SK-N-SH (cell line): ENCODE results near the gene AFAP1. TPM values are rescaled to one million over a fixed set of nuclear protein-coding genes. Genes with fewer than 3 reads are reported as not detected.

Experiments
- CTCF ChIA-PET: fragments of 300-600, 350-600 bp; formaldehyde crosslinking; extraction: SDS; loops from one replicate; lab custom pipeline; 2021; lab: Yijun Ruan, JAX
- POLR2A ChIA-PET: fragments of 350-600 bp; sonication (Branson Sonifier 250); formaldehyde crosslinking; extraction: SDS; loops from one replicate; lab custom pipeline; 2020; ENCODE audit warnings: antibody characterized with exemption, inconsistent platforms; lab: Yijun Ruan, JAX
- DNase-seq: peaks from one replicate; pipeline ENCODE4 v3.0.0; 2012
- H2AFZ ChIP-seq: fragments of 200-600 bp; sonication (generic); 2 replicates; pipeline ENCODE4 v1.8.1; 2016; ENCODE audit warnings: antibody characterized with exemption, mild to moderate bottlenecking, low read depth
- H3F3A ChIP-seq: fragments of 200-600 bp; sonication (generic); replicated peaks from 2 replicates; pipeline ENCODE3; 2016; ENCODE audit warnings: antibody characterized with exemption, mild to moderate bottlenecking; ENCODE audit not compliant: insufficient read depth
- H3K27ac ChIP-seq, 2 experiments: fragments of 200-500 bp in 1 of 2; fragments of 200-600 bp in 1 of 2; sonication (Bioruptor generic) in 1 of 2; sonication (generic), shearing (Covaris generic) in 1 of 2; 2 replicates each; pipeline versions ENCODE4 v1.5.1 to v1.6.1; 2014 to 2016; ENCODE audit warnings: low read depth in 2 of 2, inconsistent platforms in 1 of 2, low read length in 1 of 2, mild to moderate bottlenecking in 1 of 2, mixed read lengths in 1 of 2
- H3K27me3 ChIP-seq: fragments of 200-600 bp; sonication (generic), shearing (Covaris generic); 2 replicates; pipeline ENCODE4 v1.6.1; 2016; ENCODE audit warnings: mixed run types; ENCODE audit not compliant: insufficient read depth
- H3K36me3 ChIP-seq, 2 experiments: fragments of 200-500 bp in 1 of 2; fragments of 200-600 bp in 1 of 2; sonication (Bioruptor generic) in 1 of 2; sonication (generic) in 1 of 2; replicated peaks in 1 of 2; 2 replicates each; pipeline versions ENCODE3 to v1.5.1; 2014 to 2016; ENCODE audit warnings: low read length in 1 of 2, mild to moderate bottlenecking in 1 of 2; ENCODE audit not compliant: insufficient read depth in 2 of 2, control insufficient read depth in 1 of 2
- H3K4me1 ChIP-seq, 2 experiments: fragments of 200-500 bp in 1 of 2; fragments of 200-600 bp in 1 of 2; sonication (Bioruptor generic) in 1 of 2; sonication (generic), shearing (Covaris generic) in 1 of 2; 2 replicates each; pipeline versions ENCODE4 v1.5.1 to v1.6.1; 2014 to 2016; ENCODE audit warnings: low read depth in 1 of 2, low read length in 1 of 2, mixed run types in 1 of 2; ENCODE audit not compliant: insufficient read depth in 2 of 2, control insufficient read depth in 1 of 2
- H3K4me2 ChIP-seq: fragments of 200-600 bp; sonication (generic), shearing (Covaris generic); 2 replicates; pipeline ENCODE4 v1.6.1; 2017; ENCODE audit warnings: mixed run types
- H3K4me3 ChIP-seq, 2 experiments: fragments of 200-500 bp in 1 of 2; fragments of 200-600 bp in 1 of 2; sonication (Bioruptor generic) in 1 of 2; sonication (generic), shearing (Covaris generic) in 1 of 2; 2 replicates each; pipeline versions ENCODE4 v1.5.1 to v1.8.1; 2014 to 2016; ENCODE audit warnings: low read depth in 2 of 2, inconsistent platforms in 1 of 2, low read length in 1 of 2, mild to moderate bottlenecking in 1 of 2, mixed read lengths in 1 of 2, moderate library complexity in 1 of 2
- H3K79me2 ChIP-seq: fragments of 200-600 bp; sonication (generic); 2 replicates; pipeline ENCODE4 v1.8.1; 2017; ENCODE audit warnings: mild to moderate bottlenecking; ENCODE audit not compliant: insufficient read depth
- H3K9ac ChIP-seq: fragments of 200-600 bp; sonication (generic); 2 replicates; pipeline ENCODE4 v1.6.1; 2017; ENCODE audit warnings: mixed run types
- H3K9me2 ChIP-seq: fragments of 200-600 bp; sonication (generic); 2 replicates; pipeline ENCODE4 v1.6.1; 2017; ENCODE audit warnings: mixed run types
- H3K9me3 ChIP-seq: fragments of 200-600 bp; sonication (generic); 2 replicates; pipeline ENCODE4 v1.6.1; 2017; ENCODE audit warnings: mixed run types, mild to moderate bottlenecking, moderate library complexity
- H4K20me1 ChIP-seq: fragments of 200-600 bp; sonication (generic); 2 replicates; pipeline ENCODE4 v1.6.1; 2017; ENCODE audit warnings: mild to moderate bottlenecking, mixed run types; ENCODE audit not compliant: insufficient read depth
- CHD2 ChIP-seq: fragments of 150-350 bp; IDR thresholded peaks from 2 replicates; pipeline ENCODE4 v1.6.1; 2018; ENCODE audit warnings: low read length; ENCODE audit not compliant: partially characterized antibody
- ELF1 ChIP-seq: IDR thresholded peaks from 2 replicates; pipeline ENCODE4 v1.4.0; 2012
- EZH2phosphoT487 ChIP-seq: fragments of 200-600 bp; sonication (generic); IDR thresholded peaks from 2 replicates; pipeline ENCODE4 v1.6.1; 2017; ENCODE audit warnings: low read depth, mixed run types, mild to moderate bottlenecking, antibody characterized with exemption, moderate library complexity, borderline replicate concordance
- GABPA ChIP-seq: IDR thresholded peaks from 2 replicates; pipeline ENCODE4 v1.4.0; 2012; ENCODE audit warnings: low read depth, mild to moderate bottlenecking
- JUND ChIP-seq: IDR thresholded peaks from 2 replicates; pipeline ENCODE4 v1.4.0; 2012
- MEF2A ChIP-seq: IDR thresholded peaks from 2 replicates; pipeline ENCODE4 v1.4.0; 2012; ENCODE audit warnings: low read depth, borderline replicate concordance
- MXI1 ChIP-seq: IDR thresholded peaks from 2 replicates; pipeline ENCODE4 v1.6.1; 2012; ENCODE audit warnings: mild to moderate bottlenecking, low read depth, low read length, improper control_type of control experiment
- NRF1 ChIP-seq: IDR thresholded peaks from 2 replicates; pipeline ENCODE4 v1.6.1; 2012; ENCODE audit warnings: low read depth, mild to moderate bottlenecking, low read length
- POLR2AphosphoS5 ChIP-seq: IDR thresholded peaks from 2 replicates; pipeline ENCODE4 v1.6.1; 2012; ENCODE audit warnings: low read depth, low read length
- RFX5 ChIP-seq: IDR thresholded peaks from 2 replicates; pipeline ENCODE4 v1.6.1; 2012; ENCODE audit warnings: mild to moderate bottlenecking, improper control_type of control experiment, low read length
- RXRA ChIP-seq: IDR thresholded peaks from 2 replicates; pipeline ENCODE4 v1.4.0; 2012; ENCODE audit warnings: low read depth, mild to moderate bottlenecking, borderline replicate concordance
- YY1 ChIP-seq: IDR thresholded peaks from 2 replicates; pipeline ENCODE4 v1.4.0; 2012; ENCODE audit warnings: low read depth, mild to moderate bottlenecking
- WGBS: methylation state at CpG from one replicate; pipeline ENCODE4 v1.1.6; 2017; ENCODE audit warnings: low lambda C conversion rate; 5-methylcytosine and 5-hydroxymethylcytosine counted together
- polyA plus RNA-seq, 3 experiments: library from polyadenylated mRNA; depleted of rRNA; stranded (reverse); fragments of >200 nt; gene quantifications; 2 replicates each; pipeline ENCODE4 v1.2.3, GENCODE V29; 2012
- TF ChIP-seq, protein P1 (sequence below): fragments of 150-350 bp; IDR thresholded peaks from 2 replicates; pipeline ENCODE4 v1.6.1; 2017; ENCODE audit warnings: antibody characterized with exemption, low read length, low read depth, borderline replicate concordance
- TF ChIP-seq, protein P2 (sequence below): IDR thresholded peaks from 2 replicates; pipeline ENCODE4; 2012
- TF ChIP-seq, protein P3 (sequence below): IDR thresholded peaks from 2 replicates; pipeline ENCODE4 v1.6.1; 2012; ENCODE audit warnings: mild to moderate bottlenecking, low read depth, low read length, moderate library complexity

The AFAP1 gene
- polyA plus RNA-seq, 1 of the 3 experiments (the other 2 are of a cell fraction) = 67.9 TPM

DNA sequence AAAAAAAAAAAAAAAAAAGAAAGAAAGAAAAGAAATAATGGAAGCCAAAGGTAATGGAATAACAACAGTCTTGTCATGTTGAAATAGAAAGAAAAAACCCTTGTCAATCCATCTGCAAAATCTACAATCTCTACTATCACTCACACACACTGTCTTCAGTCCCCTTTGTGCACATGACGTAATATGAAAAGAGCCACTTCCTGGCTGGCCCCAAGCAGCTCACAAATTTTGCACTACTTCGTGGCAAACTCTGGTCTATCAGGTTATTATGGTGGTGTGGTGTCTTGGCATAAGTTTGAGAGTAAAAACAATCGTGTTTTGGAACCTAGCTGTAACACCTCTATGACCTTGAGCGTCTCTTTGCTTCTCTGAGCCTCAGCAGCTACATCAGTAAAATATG, 8.3 kb upstream of the AFAP1 start:
- no peaks in the 10 kb centered on the region for H3K27me3 ChIP-seq
- no peak for TF ChIP-seq POLR2AphosphoS5
- TF ChIP-seq MXI1 = no peak
- no peak for TF ChIP-seq RXRA
- TF ChIP-seq NRF1 = no peak
- no peak for TF ChIP-seq CHD2
- TF ChIP-seq RFX5 = no peak
- no peak for TF ChIP-seq EZH2phosphoT487
- TF ChIP-seq, protein P1, sequence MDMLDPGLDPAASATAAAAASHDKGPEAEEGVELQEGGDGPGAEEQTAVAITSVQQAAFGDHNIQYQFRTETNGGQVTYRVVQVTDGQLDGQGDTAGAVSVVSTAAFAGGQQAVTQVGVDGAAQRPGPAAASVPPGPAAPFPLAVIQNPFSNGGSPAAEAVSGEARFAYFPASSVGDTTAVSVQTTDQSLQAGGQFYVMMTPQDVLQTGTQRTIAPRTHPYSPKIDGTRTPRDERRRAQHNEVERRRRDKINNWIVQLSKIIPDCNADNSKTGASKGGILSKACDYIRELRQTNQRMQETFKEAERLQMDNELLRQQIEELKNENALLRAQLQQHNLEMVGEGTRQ = no peak
- no peak for TF ChIP-seq GABPA
- TF ChIP-seq, protein P2, sequence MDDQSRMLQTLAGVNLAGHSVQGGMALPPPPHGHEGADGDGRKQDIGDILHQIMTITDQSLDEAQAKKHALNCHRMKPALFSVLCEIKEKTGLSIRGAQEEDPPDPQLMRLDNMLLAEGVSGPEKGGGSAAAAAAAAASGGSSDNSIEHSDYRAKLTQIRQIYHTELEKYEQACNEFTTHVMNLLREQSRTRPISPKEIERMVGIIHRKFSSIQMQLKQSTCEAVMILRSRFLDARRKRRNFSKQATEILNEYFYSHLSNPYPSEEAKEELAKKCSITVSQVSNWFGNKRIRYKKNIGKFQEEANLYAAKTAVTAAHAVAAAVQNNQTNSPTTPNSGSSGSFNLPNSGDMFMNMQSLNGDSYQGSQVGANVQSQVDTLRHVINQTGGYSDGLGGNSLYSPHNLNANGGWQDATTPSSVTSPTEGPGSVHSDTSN = no peak
- TF ChIP-seq ELF1 = no peak
- TF ChIP-seq, protein P3, sequence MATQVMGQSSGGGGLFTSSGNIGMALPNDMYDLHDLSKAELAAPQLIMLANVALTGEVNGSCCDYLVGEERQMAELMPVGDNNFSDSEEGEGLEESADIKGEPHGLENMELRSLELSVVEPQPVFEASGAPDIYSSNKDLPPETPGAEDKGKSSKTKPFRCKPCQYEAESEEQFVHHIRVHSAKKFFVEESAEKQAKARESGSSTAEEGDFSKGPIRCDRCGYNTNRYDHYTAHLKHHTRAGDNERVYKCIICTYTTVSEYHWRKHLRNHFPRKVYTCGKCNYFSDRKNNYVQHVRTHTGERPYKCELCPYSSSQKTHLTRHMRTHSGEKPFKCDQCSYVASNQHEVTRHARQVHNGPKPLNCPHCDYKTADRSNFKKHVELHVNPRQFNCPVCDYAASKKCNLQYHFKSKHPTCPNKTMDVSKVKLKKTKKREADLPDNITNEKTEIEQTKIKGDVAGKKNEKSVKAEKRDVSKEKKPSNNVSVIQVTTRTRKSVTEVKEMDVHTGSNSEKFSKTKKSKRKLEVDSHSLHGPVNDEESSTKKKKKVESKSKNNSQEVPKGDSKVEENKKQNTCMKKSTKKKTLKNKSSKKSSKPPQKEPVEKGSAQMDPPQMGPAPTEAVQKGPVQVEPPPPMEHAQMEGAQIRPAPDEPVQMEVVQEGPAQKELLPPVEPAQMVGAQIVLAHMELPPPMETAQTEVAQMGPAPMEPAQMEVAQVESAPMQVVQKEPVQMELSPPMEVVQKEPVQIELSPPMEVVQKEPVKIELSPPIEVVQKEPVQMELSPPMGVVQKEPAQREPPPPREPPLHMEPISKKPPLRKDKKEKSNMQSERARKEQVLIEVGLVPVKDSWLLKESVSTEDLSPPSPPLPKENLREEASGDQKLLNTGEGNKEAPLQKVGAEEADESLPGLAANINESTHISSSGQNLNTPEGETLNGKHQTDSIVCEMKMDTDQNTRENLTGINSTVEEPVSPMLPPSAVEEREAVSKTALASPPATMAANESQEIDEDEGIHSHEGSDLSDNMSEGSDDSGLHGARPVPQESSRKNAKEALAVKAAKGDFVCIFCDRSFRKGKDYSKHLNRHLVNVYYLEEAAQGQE = no peak
- no peak for TF ChIP-seq MEF2A
- no peak for TF ChIP-seq JUND
- no peak for TF ChIP-seq YY1
- TF ChIP-seq, all 33 proteins: peak for 0
- peaks cover 4% of the 10 kb centered on the region for H3F3A ChIP-seq
- H3K79me2 ChIP-seq = no peaks in the 10 kb centered on the region
- no peaks in the 10 kb centered on the region for H3K36me3 ChIP-seq
- H3K9ac ChIP-seq = no peak overlapping the region
- peaks cover 0 to 24% of the 10 kb centered on the region in 2 experiments; a peak in 2 of 4 replicates for H3K4me1 ChIP-seq
- ChIA-PET POLR2A (interaction anchor here (2.1 kb wide), 1 partner anchor 8 kb away, joined by 12 read pairs; the partner anchor contains the start of gene AFAP1), CTCF (interaction anchor here (0.6 to 3.9 kb wide), 5 partner anchors 12 to 186 kb away, joined by 3 to 15 read pairs (median 4); no protein-coding TSS in a partner anchor)
- H3K9me3 ChIP-seq = no peaks in the 10 kb centered on the region
- no peaks in the 10 kb centered on the region for H4K20me1 ChIP-seq
- no peak overlapping the region for H3K4me2 ChIP-seq
- DNase-seq = no peak
- no peak overlapping the region for H2AFZ ChIP-seq
- no peaks in the 10 kb centered on the region for H3K9me2 ChIP-seq
- H3K27ac ChIP-seq = peak overlapping the region in 1 of 2 experiments; percentile 82; a peak in 2 of 4 replicates
- H3K4me3 ChIP-seq = no peak overlapping the region
- 84% methylated on average over 4 of the region's 4 CpGs for WGBS
